ENCODE data around the gene TBCK.

DNA sequence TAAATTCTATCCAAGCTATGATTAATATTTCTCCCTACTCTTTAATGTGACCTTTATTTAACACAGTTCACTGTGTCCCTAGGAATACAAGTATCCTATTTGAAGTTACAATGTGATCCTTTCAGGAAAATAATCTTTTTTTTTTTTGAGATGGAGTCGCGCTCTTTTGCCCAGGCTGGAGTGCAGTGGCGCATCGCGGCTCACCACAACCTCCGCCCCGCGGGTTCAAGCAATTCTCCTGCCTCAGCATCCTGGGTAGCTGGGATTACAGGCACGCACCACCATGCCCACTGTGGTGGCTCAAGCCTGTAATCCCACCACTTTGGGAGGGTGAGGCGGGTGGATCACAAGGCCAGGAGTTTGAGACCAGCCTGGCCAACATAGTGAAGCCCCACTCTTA is 21.9 kb downstream of the TBCK start:
- TF ChIP-seq GATA2 (IDR thresholded peaks at IDR 0.05; ENCODE audit: low read depth, low read length) (no peak), GATA3 (IDR thresholded peaks at IDR 0.05; ENCODE audit: low read depth, low read length) (no peak)

Measured in SH-SY5Y (cell line).